ENCODE results near the gene GMDS.

Gene GMDS

DNA sequence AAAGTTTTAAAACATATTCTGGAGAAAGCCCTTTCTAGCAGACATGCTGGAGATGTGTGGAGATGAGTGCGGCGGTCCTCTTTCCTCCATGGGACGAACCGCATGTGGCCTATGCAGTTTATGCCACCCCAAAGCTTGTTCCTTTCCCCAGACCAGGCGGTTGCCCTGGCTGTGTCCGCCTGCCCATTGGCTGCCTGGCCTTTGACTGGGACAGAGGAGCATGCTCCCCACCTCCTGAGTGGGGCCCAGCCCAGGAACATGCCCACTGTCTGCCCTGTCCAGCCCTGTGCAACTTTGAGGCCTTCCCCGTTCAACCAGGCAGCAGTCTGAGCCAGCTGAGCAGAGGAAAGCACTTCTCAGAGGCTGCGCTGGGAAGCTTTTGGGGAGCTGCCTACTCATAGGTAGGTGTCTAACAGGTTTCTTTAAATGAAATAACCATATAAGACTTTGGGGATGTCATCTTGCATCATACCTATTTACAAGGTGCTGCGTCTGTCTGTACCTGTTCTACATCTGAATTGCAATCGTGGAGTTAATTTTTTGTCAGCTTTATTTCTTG is 615.1 kb downstream of the GMDS start:
- Histone ChIP-seq H3K4ac (ENCODE audit: low read depth, low read length) (no peak overlapping the region), H3K4me3 (ENCODE audit: low read depth, low read length) (peak overlapping the region; percentile 55), H2BK120ac (ENCODE audit: insufficient read depth, low read length, poor library complexity) (no peak overlapping the region), H2BK5ac (ENCODE audit: low read depth, low read length, poor library complexity) (no peak overlapping the region), H3K9ac (ENCODE audit: low read length) (no peak overlapping the region), H3K9me3 (ENCODE audit: insufficient read depth, low read depth, low read length) (peaks cover 7% of the 10 kb centered on the region), H3K23ac (ENCODE audit: low read length) (no peak overlapping the region), H3K79me2 (ENCODE audit: control insufficient read depth, insufficient read depth, low read length, poor library complexity) (no peaks in the 10 kb centered on the region), H3K27ac (ENCODE audit: low read depth, low read length) (no peak overlapping the region), H2AFZ (ENCODE audit: insufficient read depth, low read length, poor library complexity) (no peak overlapping the region), H4K8ac (ENCODE audit: low read depth, low read length) (no peak overlapping the region), H3K14ac (ENCODE audit: low read length) (no peak overlapping the region), H4K12ac (ENCODE audit: low read depth, low read length) (no peak overlapping the region), H3K36me3 (ENCODE audit: control insufficient read depth in 1 of 2, insufficient read depth in 2 of 2, low read length in 2 of 2) (no peaks in the 10 kb centered on the region), H3K79me1 (ENCODE audit: low read length) (no peaks in the 10 kb centered on the region), H3K27me3 (ENCODE audit: insufficient read depth, low read length) (peaks cover 26% of the 10 kb centered on the region), H3K4me1 (ENCODE audit: control insufficient read depth in 1 of 2, insufficient read depth in 2 of 2, low read length in 2 of 2) (peaks cover 0 to 2% of the 10 kb centered on the region in 2 experiments), H2BK12ac (ENCODE audit: low read length) (no peak overlapping the region), H3K4me2 (ENCODE audit: low read length) (no peak overlapping the region), H3K18ac (ENCODE audit: low read length) (no peak overlapping the region), H4K91ac (ENCODE audit: low read depth, low read length) (no peak overlapping the region), H2AK5ac (ENCODE audit: low read length) (no peak overlapping the region)
- DNase-seq: no peak
- WGBS (ENCODE audit: extremely low coverage, insufficient coverage, insufficient read length): no CpG with 5 or more reads among the region's 10 CpGs

- Histone ChIP-seq H3K18ac (ENCODE audit: low read length) (no peak overlapping the region), H2AFZ (ENCODE audit: insufficient read depth, low read length, poor library complexity) (no peak overlapping the region), H3K36me3 (ENCODE audit: control insufficient read depth in 1 of 2, insufficient read depth in 2 of 2, low read length in 2 of 2) (no peaks in the 10 kb centered on the region), H3K4me2 (ENCODE audit: low read length) (no peak overlapping the region), H3K4me1 (ENCODE audit: control insufficient read depth in 1 of 2, insufficient read depth in 2 of 2, low read length in 2 of 2) (peaks cover 7% of the 10 kb centered on the region in 2 experiments), H3K4ac (ENCODE audit: low read depth, low read length) (no peak overlapping the region), H2BK5ac (ENCODE audit: low read depth, low read length, poor library complexity) (no peak overlapping the region), H2BK120ac (ENCODE audit: insufficient read depth, low read length, poor library complexity) (no peak overlapping the region), H2BK12ac (ENCODE audit: low read length) (no peak overlapping the region), H3K14ac (ENCODE audit: low read length) (no peak overlapping the region), H4K12ac (ENCODE audit: low read depth, low read length) (no peak overlapping the region), H3K79me1 (ENCODE audit: low read length) (no peaks in the 10 kb centered on the region), H4K91ac (ENCODE audit: low read depth, low read length) (no peak overlapping the region), H3K4me3 (ENCODE audit: low read depth, low read length) (no peak overlapping the region), H3K23ac (ENCODE audit: low read length) (no peak overlapping the region), H2AK5ac (ENCODE audit: low read length) (no peak overlapping the region), H3K9me3 (ENCODE audit: insufficient read depth, low read depth, low read length) (peaks cover 8% of the 10 kb centered on the region), H4K8ac (ENCODE audit: low read depth, low read length) (no peak overlapping the region), H3K27me3 (ENCODE audit: insufficient read depth, low read length) (peaks cover 35% of the 10 kb centered on the region), H3K79me2 (ENCODE audit: control insufficient read depth, insufficient read depth, low read length, poor library complexity) (no peaks in the 10 kb centered on the region), H3K9ac (ENCODE audit: low read length) (no peak overlapping the region), H3K27ac (ENCODE audit: low read depth, low read length) (no peak overlapping the region)
- no CpG with 5 or more reads among the region's 14 CpGs for WGBS (ENCODE audit: extremely low coverage, insufficient coverage, insufficient read length)
- DNase-seq: no peak
These were observed 616.1 kb downstream of the GMDS start for GRCh38 chr6:1629316-1629715.

- no peak overlapping the region for H4K91ac ChIP-seq (ENCODE audit: low read depth, low read length)
- H3K18ac ChIP-seq (ENCODE audit: low read length): no peak overlapping the region
- no peak overlapping the region for H2BK120ac ChIP-seq (ENCODE audit: insufficient read depth, low read length, poor library complexity)
- peaks cover 7 to 11% of the 10 kb centered on the region in 2 experiments for H3K4me1 ChIP-seq (ENCODE audit: control insufficient read depth in 1 of 2, insufficient read depth in 2 of 2, low read length in 2 of 2)
- H3K27ac ChIP-seq (ENCODE audit: low read depth, low read length): no peak overlapping the region
- H3K14ac ChIP-seq (ENCODE audit: low read length): no peak overlapping the region
- no peak for DNase-seq
- H2BK5ac ChIP-seq (ENCODE audit: low read depth, low read length, poor library complexity): no peak overlapping the region
- no peaks in the 10 kb centered on the region for H3K79me2 ChIP-seq (ENCODE audit: control insufficient read depth, insufficient read depth, low read length, poor library complexity)
- H3K36me3 ChIP-seq (ENCODE audit: control insufficient read depth in 1 of 2, insufficient read depth in 2 of 2, low read length in 2 of 2): no peaks in the 10 kb centered on the region
- no peak overlapping the region for H3K23ac ChIP-seq (ENCODE audit: low read length)
- H3K4me2 ChIP-seq (ENCODE audit: low read length): no peak overlapping the region
- no peak overlapping the region for H2BK12ac ChIP-seq (ENCODE audit: low read length)
- H3K9ac ChIP-seq (ENCODE audit: low read length): no peak overlapping the region
- WGBS (ENCODE audit: extremely low coverage, insufficient coverage, insufficient read length): no CpG with 5 or more reads among the region's 10 CpGs
- no peak overlapping the region for H4K12ac ChIP-seq (ENCODE audit: low read depth, low read length)
- no peak overlapping the region for H2AK5ac ChIP-seq (ENCODE audit: low read length)
- H2AFZ ChIP-seq (ENCODE audit: insufficient read depth, low read length, poor library complexity): no peak overlapping the region
- H4K8ac ChIP-seq (ENCODE audit: low read depth, low read length): no peak overlapping the region
- H3K4ac ChIP-seq (ENCODE audit: low read depth, low read length): no peak overlapping the region
- H3K4me3 ChIP-seq (ENCODE audit: low read depth, low read length): no peak overlapping the region
- no peaks in the 10 kb centered on the region for H3K79me1 ChIP-seq (ENCODE audit: low read length)
- peaks cover 12% of the 10 kb centered on the region for H3K9me3 ChIP-seq (ENCODE audit: insufficient read depth, low read depth, low read length)
- peaks cover 45% of the 10 kb centered on the region for H3K27me3 ChIP-seq (ENCODE audit: insufficient read depth, low read length)
These were observed 617.4 kb downstream of the GMDS start for GRCh38 chr6:1627827-1628560.

DNA sequence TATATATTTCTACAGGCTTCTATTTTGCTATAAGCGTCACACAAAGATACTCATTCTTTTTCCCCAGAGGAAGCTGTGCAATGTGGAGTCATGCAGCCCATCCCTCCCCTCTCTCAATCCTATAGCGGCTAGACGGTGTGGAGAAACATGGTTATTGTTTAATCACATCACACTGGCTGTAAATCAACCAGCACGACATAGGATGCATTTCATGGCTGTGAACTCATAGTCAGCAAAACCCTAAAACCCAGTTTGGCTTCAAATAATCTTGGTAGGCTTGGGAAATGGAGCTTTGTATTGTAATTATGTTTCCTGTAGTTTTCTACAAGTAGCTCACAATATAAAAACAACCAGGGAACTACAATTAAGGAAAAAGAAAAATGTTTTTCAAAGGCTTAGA is 618.9 kb downstream of the GMDS start:
- WGBS (ENCODE audit: extremely low coverage, insufficient coverage, insufficient read length): no CpG with 5 or more reads among the region's 4 CpGs
- H3K9ac ChIP-seq (ENCODE audit: low read length): no peak overlapping the region
- no peak overlapping the region for H3K27ac ChIP-seq (ENCODE audit: low read depth, low read length)
- H2BK5ac ChIP-seq (ENCODE audit: low read depth, low read length, poor library complexity): no peak overlapping the region
- no peak overlapping the region for H4K91ac ChIP-seq (ENCODE audit: low read depth, low read length)
- peaks cover 7 to 11% of the 10 kb centered on the region in 2 experiments for H3K4me1 ChIP-seq (ENCODE audit: control insufficient read depth in 1 of 2, insufficient read depth in 2 of 2, low read length in 2 of 2)
- no peaks in the 10 kb centered on the region for H3K79me2 ChIP-seq (ENCODE audit: control insufficient read depth, insufficient read depth, low read length, poor library complexity)
- H4K12ac ChIP-seq (ENCODE audit: low read depth, low read length): no peak overlapping the region
- H3K4me3 ChIP-seq (ENCODE audit: low read depth, low read length): no peak overlapping the region
- no peak overlapping the region for H2AK5ac ChIP-seq (ENCODE audit: low read length)
- H3K4ac ChIP-seq (ENCODE audit: low read depth, low read length): no peak overlapping the region
- H3K14ac ChIP-seq (ENCODE audit: low read length): no peak overlapping the region
- no peaks in the 10 kb centered on the region for H3K36me3 ChIP-seq (ENCODE audit: control insufficient read depth in 1 of 2, insufficient read depth in 2 of 2, low read length in 2 of 2)
- H2AFZ ChIP-seq (ENCODE audit: insufficient read depth, low read length, poor library complexity): no peak overlapping the region
- peaks cover 59% of the 10 kb centered on the region for H3K27me3 ChIP-seq (ENCODE audit: insufficient read depth, low read length)
- H3K18ac ChIP-seq (ENCODE audit: low read length): no peak overlapping the region
- H3K4me2 ChIP-seq (ENCODE audit: low read length): no peak overlapping the region
- no peak overlapping the region for H2BK12ac ChIP-seq (ENCODE audit: low read length)
- peaks cover 12% of the 10 kb centered on the region for H3K9me3 ChIP-seq (ENCODE audit: insufficient read depth, low read depth, low read length)
- no peak overlapping the region for H2BK120ac ChIP-seq (ENCODE audit: insufficient read depth, low read length, poor library complexity)
- no peak overlapping the region for H4K8ac ChIP-seq (ENCODE audit: low read depth, low read length)
- H3K23ac ChIP-seq (ENCODE audit: low read length): no peak overlapping the region
- H3K79me1 ChIP-seq (ENCODE audit: low read length): no peaks in the 10 kb centered on the region
- DNase-seq: no peak
